ENCODE data around the gene MYO1B.

MYO1B gene

GRCh38 chr2:191318729-191319078, 73.5 kb downstream of the MYO1B start:
- H3K4me3 ChIP-seq (ENCODE audit: low read depth, low read length), result no peak overlapping the region
- TF ChIP-seq CTCF (IDR thresholded peaks at IDR 0.05; ENCODE audit: low read depth, low read length), result no peak

GRCh38 chr2:191319186-191319585, 74.0 kb downstream of the MYO1B start:
- H3K4me3 ChIP-seq (ENCODE audit: low read depth, low read length), result no peak overlapping the region
- no peak for TF ChIP-seq CTCF (IDR thresholded peaks at IDR 0.05; ENCODE audit: low read depth, low read length)

- H3K4me3 ChIP-seq (ENCODE audit: low read depth, low read length), result no peak overlapping the region
- TF ChIP-seq CTCF (IDR thresholded peaks at IDR 0.05; ENCODE audit: low read depth, low read length), result no peak
These were observed 75.7 kb downstream of the MYO1B start for GRCh38 chr2:191320881-191321280.

GRCh38 chr2:191321861-191322662, 76.9 kb downstream of the MYO1B start:
- no peak overlapping the region for H3K4me3 ChIP-seq (ENCODE audit: low read depth, low read length)
- no peak for TF ChIP-seq CTCF (IDR thresholded peaks at IDR 0.05; ENCODE audit: low read depth, low read length)

- H3K4me3 ChIP-seq (ENCODE audit: low read depth, low read length), result no peak overlapping the region
- TF ChIP-seq CTCF (IDR thresholded peaks at IDR 0.05; ENCODE audit: low read depth, low read length), result no peak
These were observed 77.8 kb downstream of the MYO1B start for GRCh38 chr2:191322828-191323506.

GRCh38 chr2:191325651-191326365, 80.6 kb downstream of the MYO1B start:
- no peak for TF ChIP-seq CTCF (IDR thresholded peaks at IDR 0.05; ENCODE audit: low read depth, low read length)
- no peak overlapping the region for H3K4me3 ChIP-seq (ENCODE audit: low read depth, low read length)

- no peak for TF ChIP-seq CTCF (IDR thresholded peaks at IDR 0.05; ENCODE audit: low read depth, low read length)
- H3K4me3 ChIP-seq (ENCODE audit: low read depth, low read length), result no peak overlapping the region
These were observed 82.3 kb downstream of the MYO1B start for GRCh38 chr2:191327484-191327883.
